ENCODE measurements around the gene KIF6.

GRCh38 chr6:39476670-39477069 lies 248.5 kb downstream of the KIF6 start:
- TF ChIP-seq, protein P1, sequence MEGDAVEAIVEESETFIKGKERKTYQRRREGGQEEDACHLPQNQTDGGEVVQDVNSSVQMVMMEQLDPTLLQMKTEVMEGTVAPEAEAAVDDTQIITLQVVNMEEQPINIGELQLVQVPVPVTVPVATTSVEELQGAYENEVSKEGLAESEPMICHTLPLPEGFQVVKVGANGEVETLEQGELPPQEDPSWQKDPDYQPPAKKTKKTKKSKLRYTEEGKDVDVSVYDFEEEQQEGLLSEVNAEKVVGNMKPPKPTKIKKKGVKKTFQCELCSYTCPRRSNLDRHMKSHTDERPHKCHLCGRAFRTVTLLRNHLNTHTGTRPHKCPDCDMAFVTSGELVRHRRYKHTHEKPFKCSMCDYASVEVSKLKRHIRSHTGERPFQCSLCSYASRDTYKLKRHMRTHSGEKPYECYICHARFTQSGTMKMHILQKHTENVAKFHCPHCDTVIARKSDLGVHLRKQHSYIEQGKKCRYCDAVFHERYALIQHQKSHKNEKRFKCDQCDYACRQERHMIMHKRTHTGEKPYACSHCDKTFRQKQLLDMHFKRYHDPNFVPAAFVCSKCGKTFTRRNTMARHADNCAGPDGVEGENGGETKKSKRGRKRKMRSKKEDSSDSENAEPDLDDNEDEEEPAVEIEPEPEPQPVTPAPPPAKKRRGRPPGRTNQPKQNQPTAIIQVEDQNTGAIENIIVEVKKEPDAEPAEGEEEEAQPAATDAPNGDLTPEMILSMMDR (IDR thresholded peaks at IDR 0.05; ENCODE audit: low read length) = no peak
- no peak for TF ChIP-seq EZH2 (IDR thresholded peaks at IDR 0.05; ENCODE audit: borderline replicate concordance, low read length)

All from OCI-LY1 (cell line).